ENCODE data around the gene SIK3.

Gene SIK3

DNA sequence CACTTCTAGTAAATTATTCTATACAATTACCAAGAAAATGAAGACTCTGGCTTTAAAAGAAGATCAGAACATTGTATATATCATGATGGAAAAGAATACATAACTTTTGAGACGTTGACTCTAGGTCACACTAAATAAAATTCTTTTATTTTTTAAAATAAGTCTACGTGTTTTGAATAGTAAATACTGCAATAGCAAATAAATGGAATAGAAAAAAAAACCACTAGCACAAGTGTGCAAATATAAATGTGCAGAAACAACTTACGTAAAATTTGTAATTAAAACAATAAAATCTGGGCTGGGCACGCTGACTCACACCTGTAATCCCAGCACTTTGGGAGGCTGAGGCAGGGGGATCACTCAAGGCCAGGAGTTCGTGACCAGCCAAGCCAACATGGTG, 17.9 kb downstream of the SIK3 start:
- H3K27ac ChIP-seq = no peak overlapping the region
- TF ChIP-seq, protein P1, sequence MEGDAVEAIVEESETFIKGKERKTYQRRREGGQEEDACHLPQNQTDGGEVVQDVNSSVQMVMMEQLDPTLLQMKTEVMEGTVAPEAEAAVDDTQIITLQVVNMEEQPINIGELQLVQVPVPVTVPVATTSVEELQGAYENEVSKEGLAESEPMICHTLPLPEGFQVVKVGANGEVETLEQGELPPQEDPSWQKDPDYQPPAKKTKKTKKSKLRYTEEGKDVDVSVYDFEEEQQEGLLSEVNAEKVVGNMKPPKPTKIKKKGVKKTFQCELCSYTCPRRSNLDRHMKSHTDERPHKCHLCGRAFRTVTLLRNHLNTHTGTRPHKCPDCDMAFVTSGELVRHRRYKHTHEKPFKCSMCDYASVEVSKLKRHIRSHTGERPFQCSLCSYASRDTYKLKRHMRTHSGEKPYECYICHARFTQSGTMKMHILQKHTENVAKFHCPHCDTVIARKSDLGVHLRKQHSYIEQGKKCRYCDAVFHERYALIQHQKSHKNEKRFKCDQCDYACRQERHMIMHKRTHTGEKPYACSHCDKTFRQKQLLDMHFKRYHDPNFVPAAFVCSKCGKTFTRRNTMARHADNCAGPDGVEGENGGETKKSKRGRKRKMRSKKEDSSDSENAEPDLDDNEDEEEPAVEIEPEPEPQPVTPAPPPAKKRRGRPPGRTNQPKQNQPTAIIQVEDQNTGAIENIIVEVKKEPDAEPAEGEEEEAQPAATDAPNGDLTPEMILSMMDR (IDR thresholded peaks at IDR 0.05) = no peak
- no peak for TF ChIP-seq ZFX (IDR thresholded peaks at IDR 0.05; ENCODE audit: borderline replicate concordance)

DNA sequence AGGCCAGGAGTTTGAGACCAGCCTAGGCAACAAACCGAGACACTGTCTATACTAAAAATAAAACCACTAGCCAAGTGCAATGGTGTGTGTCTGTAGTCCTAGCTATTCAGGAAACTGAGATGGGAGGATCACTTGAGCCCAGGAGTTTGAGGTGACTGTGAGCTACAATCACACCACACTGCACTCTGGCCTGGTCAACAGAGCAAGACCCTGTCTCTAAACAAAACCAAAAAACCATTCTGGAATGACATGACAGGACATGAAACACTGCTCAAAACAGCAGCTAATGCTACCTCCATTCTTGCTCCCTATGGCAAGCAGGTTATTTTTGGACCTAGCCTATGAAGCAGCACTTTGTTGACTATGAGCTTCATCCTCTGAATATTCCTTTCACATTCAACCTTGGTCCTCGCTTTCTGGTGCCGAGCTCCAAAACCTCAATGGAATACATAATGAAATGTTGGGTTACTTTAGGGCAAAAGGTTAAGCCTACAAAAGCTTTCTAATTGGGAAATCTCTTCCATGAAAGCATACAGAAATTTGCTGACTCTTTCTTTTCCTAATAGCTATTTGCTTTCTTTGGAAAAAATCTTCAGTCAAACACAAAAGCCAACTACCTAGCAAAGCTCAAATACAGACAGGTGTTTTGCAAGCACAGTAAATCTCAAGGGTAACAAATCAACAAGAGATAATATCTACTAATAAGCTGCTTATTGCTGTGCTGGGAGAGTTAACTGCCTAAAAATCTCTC, 21.1 kb downstream of the SIK3 start:
- H3K27ac ChIP-seq = no peak overlapping the region
- no peak for TF ChIP-seq ZFX (IDR thresholded peaks at IDR 0.05; ENCODE audit: borderline replicate concordance)
- TF ChIP-seq, protein P1 (IDR thresholded peaks at IDR 0.05) = no peak

GRCh38 chr11:117075186-117075585, 23.0 kb downstream of the SIK3 start:
- TF ChIP-seq, protein P1 (IDR thresholded peaks at IDR 0.05) = no peak
- TF ChIP-seq ZFX (IDR thresholded peaks at IDR 0.05; ENCODE audit: borderline replicate concordance) = no peak
- no peak overlapping the region for H3K27ac ChIP-seq

DNA sequence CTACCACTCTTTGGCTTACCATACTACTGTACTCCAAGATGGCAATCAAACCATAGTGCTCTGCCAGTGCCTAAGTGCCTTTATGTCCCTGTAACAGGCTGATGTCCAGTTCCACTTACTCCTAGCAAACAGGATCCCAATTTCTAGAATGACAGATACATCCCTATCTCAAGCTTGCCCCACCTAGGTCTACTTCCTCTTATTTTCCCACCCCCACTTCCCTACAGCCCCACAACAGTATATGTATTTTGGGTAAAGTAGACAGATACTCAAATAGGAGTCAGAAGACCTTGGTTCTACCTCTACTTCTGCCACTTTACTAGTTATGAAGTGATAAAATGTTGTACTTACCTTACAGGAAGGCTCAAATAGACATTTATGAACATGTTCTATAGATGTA, 24.1 kb downstream of the SIK3 start:
- TF ChIP-seq, protein P1 (IDR thresholded peaks at IDR 0.05) = no peak
- TF ChIP-seq ZFX (IDR thresholded peaks at IDR 0.05; ENCODE audit: borderline replicate concordance) = no peak

GRCh38 chr11:117073539-117073938, 24.7 kb downstream of the SIK3 start:
- TF ChIP-seq, protein P1 (IDR thresholded peaks at IDR 0.05) = no peak
- TF ChIP-seq ZFX (IDR thresholded peaks at IDR 0.05; ENCODE audit: borderline replicate concordance) = no peak
- H3K27ac ChIP-seq = no peak overlapping the region

More for the DNA sequence above, 24.1 kb downstream of the SIK3 start:
- no peak overlapping the region for H3K27ac ChIP-seq

GRCh38 chr11:117072517-117073461, 25.4 kb downstream of the SIK3 start:
- H3K27ac ChIP-seq = peak overlapping the region; percentile 66; the same call in 1 of the 2 replicates
- TF ChIP-seq, protein P1 (IDR thresholded peaks at IDR 0.05) = no peak
